ENCODE results near the gene GOLGA7B.

GOLGA7B gene

GRCh38 chr10:97866524-97867219 is 17.0 kb downstream of the GOLGA7B start:
- no peak for DNase-seq (ENCODE audit: low read depth in 2 of 3, low spot score in 1 of 3)

DNA sequence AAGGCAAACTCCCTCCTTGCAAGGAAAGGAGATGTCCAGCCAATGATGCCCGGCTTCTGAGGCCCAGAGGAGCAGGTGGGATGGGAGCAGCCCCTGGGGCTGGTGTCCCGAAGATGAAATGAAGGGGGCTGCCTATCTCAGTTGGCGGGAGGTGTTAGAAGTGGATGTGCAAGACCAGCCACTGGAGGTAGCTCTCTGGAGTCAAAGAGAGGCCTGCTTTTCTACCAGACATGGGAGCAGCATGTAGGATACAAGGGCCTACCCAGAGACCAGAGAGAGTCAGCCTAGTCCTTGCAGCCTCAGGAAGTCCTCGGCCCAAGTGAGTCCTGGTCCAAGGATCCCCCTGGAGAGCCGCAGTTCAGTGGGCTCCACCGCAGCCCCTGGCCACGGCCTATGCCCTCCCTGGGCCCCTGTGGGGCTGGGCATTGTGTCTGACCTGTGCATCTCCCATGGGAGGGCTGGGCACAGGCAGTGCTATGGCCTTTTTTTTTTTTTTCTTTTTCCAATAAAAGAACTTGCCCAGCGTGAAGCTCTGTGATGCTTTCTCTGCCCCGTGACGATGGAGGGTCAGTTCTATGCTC is 17.7 kb downstream of the GOLGA7B start:
- DNase-seq (ENCODE audit: low read depth in 2 of 3, low spot score in 1 of 3): no peak

- DNase-seq (ENCODE audit: low read depth in 2 of 3, low spot score in 1 of 3): no peak
Measured at GRCh38 chr10:97868134-97868685, 18.6 kb downstream of the GOLGA7B start.

GRCh38 chr10:97869091-97870042 is 19.7 kb downstream of the GOLGA7B start:
- DNase-seq (ENCODE audit: low read depth in 2 of 3, low spot score in 1 of 3): peak; percentile 72 to 81 (median 78)

- DNase-seq (ENCODE audit: low read depth in 2 of 3, low spot score in 1 of 3): no peak
Measured at GRCh38 chr10:97870990-97871389, 21.3 kb downstream of the GOLGA7B start.

GRCh38 chr10:97873569-97873968 is 23.9 kb downstream of the GOLGA7B start:
- no peak for DNase-seq (ENCODE audit: low read depth in 2 of 3, low spot score in 1 of 3)

DNA sequence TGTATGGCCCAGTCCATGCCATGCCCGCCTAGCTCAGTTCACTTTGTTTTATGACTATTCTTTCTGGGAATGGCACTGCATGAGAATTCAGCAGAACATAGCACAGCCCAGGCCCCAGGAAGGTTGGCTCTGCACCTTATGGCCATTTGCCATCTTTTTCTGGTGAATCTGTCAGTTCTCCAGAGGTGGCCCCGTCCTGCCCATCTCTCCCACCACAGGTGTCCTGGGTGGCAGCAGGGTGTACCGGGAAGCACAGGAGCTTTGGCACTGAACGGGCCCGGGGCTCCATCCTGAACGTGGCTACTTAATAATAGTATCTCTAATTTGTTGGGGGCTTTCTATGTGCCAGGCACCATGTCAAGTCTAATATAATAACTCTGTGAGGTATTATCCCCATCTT is 24.7 kb downstream of the GOLGA7B start:
- no peak for DNase-seq (ENCODE audit: low read depth in 2 of 3, low spot score in 1 of 3)

DNA sequence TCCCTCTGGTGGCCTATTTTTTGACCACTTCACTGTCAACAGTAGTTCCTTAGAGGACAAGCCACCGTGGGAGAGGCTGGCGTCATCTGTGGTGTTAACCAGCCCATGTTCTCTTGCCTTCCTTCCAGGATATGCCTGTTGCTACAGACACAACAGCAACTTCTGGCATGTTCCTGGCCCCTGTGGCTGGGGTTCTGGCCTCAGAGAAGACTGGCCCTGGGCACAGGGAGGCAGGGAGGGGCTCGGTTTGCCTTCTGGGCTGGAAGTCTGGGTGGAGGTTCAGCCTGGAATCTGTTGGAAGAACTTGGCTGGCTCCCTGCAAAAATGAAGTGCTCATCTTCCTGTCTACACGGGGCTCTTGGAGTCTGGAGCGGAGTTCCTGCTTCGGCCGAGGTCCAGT is 25.7 kb downstream of the GOLGA7B start:
- DNase-seq (ENCODE audit: low read depth in 2 of 3, low spot score in 1 of 3): no peak

DNA sequence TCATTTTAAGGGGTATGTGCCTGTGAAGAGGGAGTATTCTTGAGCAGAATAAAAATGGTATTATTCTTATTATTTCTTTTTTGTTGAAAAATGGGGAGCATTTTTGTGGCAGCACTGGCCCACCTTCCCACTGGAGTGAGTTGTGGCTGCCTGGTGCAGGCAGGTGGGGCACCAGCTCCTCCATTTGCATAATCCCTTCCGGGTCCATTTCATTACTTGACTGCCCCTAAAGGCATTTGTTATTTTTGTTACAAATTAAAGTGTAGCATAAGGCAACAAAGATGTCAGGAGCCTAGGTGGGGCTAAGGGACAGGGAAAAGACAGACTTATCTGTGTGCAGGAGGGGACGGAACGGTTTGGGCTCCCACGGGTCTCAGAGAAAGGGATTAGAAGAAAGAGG is 26.8 kb downstream of the GOLGA7B start:
- DNase-seq (ENCODE audit: low read depth in 2 of 3, low spot score in 1 of 3): no peak

DNA sequence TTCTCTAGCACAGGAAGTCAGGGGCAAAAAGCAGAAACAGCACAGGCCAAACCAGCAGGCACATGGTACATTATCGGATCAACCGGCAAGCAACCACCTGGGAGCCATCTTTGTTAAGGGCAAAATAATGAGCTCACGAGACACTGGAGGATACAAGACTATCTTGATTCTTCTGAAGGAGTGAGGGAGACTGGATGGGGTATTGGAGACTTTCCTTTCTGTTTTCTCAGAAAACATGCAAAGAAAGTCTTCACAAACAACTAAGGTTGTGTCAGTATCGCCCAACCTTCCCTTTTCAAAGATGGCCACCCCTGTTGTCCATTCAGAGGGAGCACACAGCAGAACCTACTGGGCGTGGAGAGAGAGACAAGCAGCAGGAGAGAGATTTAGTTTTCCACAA is 29.6 kb downstream of the GOLGA7B start:
- no peak for DNase-seq (ENCODE audit: low read depth in 2 of 3, low spot score in 1 of 3)

GRCh38 chr10:97880109-97880508 is 30.5 kb downstream of the GOLGA7B start:
- no peak for DNase-seq (ENCODE audit: low read depth in 2 of 3, low spot score in 1 of 3)

DNA sequence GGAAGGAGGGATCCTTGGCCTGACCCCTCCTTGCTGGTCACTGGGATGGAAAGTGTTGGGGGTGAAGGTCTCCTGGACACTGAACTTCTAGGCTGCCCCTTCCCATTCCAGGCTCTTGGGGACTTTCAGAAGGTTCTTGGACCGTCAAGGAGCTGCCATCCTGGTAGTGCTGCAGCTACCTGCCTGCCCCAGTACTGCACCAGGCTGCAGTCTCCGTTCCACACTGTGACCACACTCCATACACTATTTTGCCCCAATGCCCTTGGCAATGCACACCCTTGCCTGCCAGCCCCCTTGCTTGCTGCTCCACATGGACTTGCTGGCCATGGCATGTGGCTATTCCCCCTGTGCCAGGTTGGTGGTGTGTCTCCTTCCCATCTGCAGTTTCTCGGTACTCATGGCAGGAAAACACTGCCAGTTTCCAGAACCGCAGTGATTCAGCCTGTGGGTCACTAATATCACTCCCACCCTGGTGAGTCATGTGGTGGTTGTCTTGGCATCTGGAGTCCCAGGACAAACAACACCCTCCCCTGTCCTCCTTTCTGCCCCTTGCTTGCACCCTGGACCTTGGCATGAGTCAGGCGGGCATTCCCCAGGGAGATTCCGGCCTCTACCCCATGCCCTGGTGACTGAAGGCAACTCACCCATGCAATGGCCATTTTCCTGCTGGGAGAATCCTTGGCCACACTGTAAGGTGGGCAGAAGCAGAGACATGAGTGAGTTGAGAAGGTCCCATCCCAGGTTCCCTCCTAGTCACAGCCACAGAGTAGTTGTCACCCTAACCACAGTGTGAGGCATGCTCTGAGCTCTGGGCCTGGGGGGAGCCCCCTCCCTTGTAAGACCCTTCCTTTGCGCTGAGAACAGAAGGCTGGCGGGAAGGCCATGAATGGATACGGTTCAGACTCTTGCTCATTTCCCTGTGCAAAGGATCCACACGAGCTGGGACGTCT is 32.8 kb downstream of the GOLGA7B start:
- peak in 1 of 3 donors; percentile 57 for DNase-seq (ENCODE audit: low read depth in 2 of 3, low spot score in 1 of 3)

DNA sequence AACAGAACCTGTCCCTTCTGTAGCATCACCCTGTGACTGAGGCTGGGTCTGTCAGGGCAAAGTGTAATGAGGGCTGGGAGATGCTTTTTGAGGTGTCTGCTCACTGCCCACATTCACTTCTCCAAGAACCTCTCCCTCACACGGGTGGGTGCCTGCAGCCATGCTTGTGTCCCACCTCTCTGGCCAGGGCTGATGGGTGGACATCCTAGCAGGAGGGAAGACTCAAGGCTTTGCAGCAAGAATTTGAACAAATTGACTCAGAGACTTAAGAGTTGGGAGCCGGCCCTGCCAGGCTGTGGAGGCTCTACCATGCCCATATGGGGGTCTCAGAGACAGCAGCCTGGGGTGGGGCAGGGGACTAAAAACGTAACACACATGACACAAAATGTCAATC is 33.4 kb downstream of the GOLGA7B start:
- DNase-seq (ENCODE audit: low read depth in 2 of 3, low spot score in 1 of 3): no peak

DNA sequence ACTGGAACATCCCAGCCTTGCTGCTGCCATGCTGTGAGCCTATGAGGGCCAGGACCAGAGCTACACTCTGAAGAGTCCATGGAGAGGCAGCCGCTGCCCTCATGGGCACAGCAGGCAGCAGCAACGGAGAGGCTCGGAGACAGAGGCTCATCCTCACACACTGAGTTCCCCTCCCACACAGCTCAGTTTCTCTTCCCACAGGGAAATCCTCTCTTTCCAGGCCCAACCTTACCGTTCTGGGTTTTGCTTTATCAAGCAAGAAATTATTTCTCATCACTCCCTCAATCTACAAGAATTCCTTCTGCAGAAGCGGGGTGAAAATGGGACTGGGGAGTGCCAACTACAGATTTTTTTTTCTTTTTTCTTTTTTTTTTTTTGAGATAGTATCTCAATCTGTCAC is 36.6 kb downstream of the GOLGA7B start:
- DNase-seq (ENCODE audit: low read depth in 2 of 3, low spot score in 1 of 3): no peak

GRCh38 chr10:97887399-97887798 is 37.8 kb downstream of the GOLGA7B start:
- no peak for DNase-seq (ENCODE audit: low read depth in 2 of 3, low spot score in 1 of 3)

DNA sequence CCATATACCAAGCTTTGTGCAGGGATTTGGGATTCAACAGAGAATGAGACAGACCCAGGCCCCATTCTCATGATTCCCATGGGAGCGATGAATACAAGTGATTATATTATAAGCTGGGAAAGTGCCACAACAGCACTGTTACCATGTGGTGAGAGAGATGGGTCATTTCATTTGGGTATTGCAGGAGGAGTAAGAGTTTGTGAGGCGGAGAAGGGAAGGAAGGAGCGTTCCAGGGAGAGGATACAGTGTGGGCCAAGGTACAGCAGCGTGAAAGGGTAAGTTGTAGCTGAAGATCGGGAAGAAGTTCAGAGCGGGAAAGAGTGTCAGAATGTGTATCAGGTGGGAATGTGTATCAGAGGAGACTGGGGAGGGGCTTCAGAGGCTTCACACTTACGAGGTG is 38.5 kb downstream of the GOLGA7B start:
- no peak for DNase-seq (ENCODE audit: low read depth in 2 of 3, low spot score in 1 of 3)

DNA sequence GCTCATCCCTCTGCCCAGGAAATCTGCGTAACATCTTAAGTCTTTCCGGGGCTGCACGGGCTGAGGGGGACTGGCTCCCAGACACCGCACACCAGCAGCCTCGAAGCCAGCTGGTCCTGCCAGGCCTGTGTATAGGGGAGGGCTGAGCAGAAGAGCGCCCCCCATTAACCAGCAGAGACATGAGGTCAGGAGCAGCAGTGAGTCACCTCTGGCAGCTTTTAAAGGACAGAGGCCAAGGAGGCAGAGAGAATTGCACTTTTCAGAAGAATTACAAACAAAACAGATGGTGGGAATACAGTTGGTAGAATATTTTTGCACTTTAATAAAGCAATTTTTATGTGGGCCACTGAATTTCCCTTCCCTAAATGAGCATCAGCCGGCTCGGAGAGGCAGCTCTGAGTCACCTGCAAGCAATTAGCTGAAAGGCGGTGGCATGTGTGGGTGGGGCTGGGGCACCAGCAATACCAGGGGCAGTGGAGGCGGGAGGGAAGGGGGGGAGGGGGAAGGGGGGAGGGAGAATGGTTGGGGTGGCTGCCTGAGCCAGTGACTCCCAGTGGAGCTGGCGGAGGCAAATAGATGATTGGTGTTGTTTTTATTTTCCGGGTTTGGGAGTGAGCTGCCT is 39.1 kb downstream of the GOLGA7B start:
- no peak for DNase-seq (ENCODE audit: low read depth in 2 of 3, low spot score in 1 of 3)

DNA sequence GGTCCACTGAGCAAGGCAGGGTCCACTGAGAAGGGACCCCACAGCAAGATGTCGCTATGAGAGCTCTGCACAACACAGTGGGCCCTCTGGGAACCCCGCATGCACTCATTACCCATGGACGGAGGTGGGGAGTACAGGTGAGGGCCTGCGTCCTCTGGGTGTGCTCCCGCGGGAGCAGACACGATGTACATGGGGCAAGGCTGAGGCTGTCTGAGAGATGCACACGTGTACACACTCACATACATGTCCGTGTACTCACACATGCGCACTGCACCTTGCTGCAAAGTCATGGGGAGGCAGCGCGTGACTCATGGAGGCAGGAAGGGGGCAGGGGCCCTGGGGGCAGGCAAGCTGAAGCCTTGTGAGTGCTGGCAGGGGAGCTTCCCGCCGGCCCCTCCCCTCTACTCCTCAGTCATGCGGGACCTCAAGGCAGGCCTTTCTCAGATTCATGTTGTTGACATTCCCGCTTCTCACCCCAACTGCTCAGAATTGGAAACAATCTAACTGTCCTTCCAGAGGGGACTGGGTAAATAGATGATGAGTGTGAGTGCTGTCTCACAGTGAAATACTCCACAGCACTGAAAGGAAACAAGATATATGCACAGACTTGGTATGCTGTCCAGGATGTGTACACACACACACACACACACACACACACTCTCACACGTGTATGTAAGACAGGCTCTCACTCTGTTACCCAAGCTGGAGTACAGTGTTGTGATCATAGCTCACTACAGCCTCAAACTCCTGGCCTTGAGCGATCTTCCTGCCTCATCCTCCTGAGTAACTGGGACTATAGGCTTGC is 40.0 kb downstream of the GOLGA7B start:
- no peak for DNase-seq (ENCODE audit: low read depth in 2 of 3, low spot score in 1 of 3)

- DNase-seq (ENCODE audit: low read depth in 2 of 3, low spot score in 1 of 3): no peak
Measured at GRCh38 chr10:97891497-97892167, 42.0 kb downstream of the GOLGA7B start.

Data from stimulated activated CD4-positive, alpha-beta T cell treated with anti-CD3 and anti-CD28 coated beads, Interleukin-12 subunit alpha, Interleukin-12 subunit beta, amount 100 ng/mL, for 48 hours (primary cell).